DMS79 treated with DMSO at 0.1 percent for 48 hours (cell line): ENCODE measurements around the gene YES1.
"Not testable (repeated sequence)": the region's sequence is repeated elsewhere in the genome, so short reads cannot be mapped to it uniquely, and the experiment has no call there.

Source experiments
- DNase-seq: peaks from one replicate; lab custom pipeline; 2025; lab: John Stamatoyannopoulos, UW

Gene YES1

GRCh38 chr18:784470-785172 lies 27.4 kb downstream of the YES1 start:
- no peak for DNase-seq

GRCh38 chr18:778194-778927 lies 33.7 kb downstream of the YES1 start:
- peak; percentile 32 for DNase-seq

- DNase-seq, result no peak
These were observed 35.0 kb downstream of the YES1 start for GRCh38 chr18:777021-777420.

GRCh38 chr18:776044-776443 lies 36.0 kb downstream of the YES1 start:
- not testable (repeated sequence) for DNase-seq

GRCh38 chr18:774811-775210 lies 37.2 kb downstream of the YES1 start:
- no peak for DNase-seq

GRCh38 chr18:773980-774624 lies 37.9 kb downstream of the YES1 start:
- DNase-seq, result no peak

- DNase-seq, result no peak
These were observed 41.5 kb downstream of the YES1 start for GRCh38 chr18:770583-770961.

- no peak for DNase-seq
These were observed 44.1 kb downstream of the YES1 start for GRCh38 chr18:767961-768360.

GRCh38 chr18:767084-767882 lies 44.8 kb downstream of the YES1 start:
- no peak for DNase-seq

- DNase-seq, result no peak
These were observed 45.5 kb downstream of the YES1 start for GRCh38 chr18:766550-766860.

- peak; percentile 8 for DNase-seq
These were observed 46.1 kb downstream of the YES1 start for GRCh38 chr18:765764-766549.

GRCh38 chr18:759864-760263 lies 52.2 kb downstream of the YES1 start:
- not testable (repeated sequence) for DNase-seq

GRCh38 chr18:755506-755905 lies 56.5 kb downstream of the YES1 start:
- DNase-seq, result no peak

- DNase-seq, result no peak
These were observed 57.4 kb downstream of the YES1 start for GRCh38 chr18:754656-755055.

GRCh38 chr18:750456-750855 lies 61.6 kb downstream of the YES1 start:
- DNase-seq, result no peak

- no peak for DNase-seq
These were observed 67.0 kb downstream of the YES1 start for GRCh38 chr18:744832-745597.

GRCh38 chr18:741931-742512 lies 70.0 kb downstream of the YES1 start:
- DNase-seq, result peak; percentile 27

GRCh38 chr18:732371-732770 lies 79.7 kb downstream of the YES1 start:
- no peak for DNase-seq

GRCh38 chr18:731185-731584 lies 80.9 kb downstream of the YES1 start:
- no peak for DNase-seq

- no peak for DNase-seq
These were observed 81.3 kb downstream of the YES1 start for GRCh38 chr18:730692-731091.

- DNase-seq, result not testable (repeated sequence)
These were observed 81.9 kb downstream of the YES1 start for GRCh38 chr18:730120-730519.
